GM21423 (cell line): ENCODE results near the gene SLC25A19.
"Not testable (repeated sequence)": the region's sequence is repeated elsewhere in the genome, so short reads cannot be mapped to it uniquely, and the experiment has no call there.

ENCODE experiments used
- ATAC-seq: cut with Tn5 transposase; IDR thresholded peaks from one replicate; pipeline ENCODE4 v1.9.1; 2021; ENCODE audit warnings: mild to moderate bottlenecking, moderate library complexity; ENCODE audit not compliant: unreplicated experiment

Gene SLC25A19

GRCh38 chr17:75270218-75270965 lies 18.8 kb downstream of the SLC25A19 start:
- peak; percentile 29 for ATAC-seq

DNA sequence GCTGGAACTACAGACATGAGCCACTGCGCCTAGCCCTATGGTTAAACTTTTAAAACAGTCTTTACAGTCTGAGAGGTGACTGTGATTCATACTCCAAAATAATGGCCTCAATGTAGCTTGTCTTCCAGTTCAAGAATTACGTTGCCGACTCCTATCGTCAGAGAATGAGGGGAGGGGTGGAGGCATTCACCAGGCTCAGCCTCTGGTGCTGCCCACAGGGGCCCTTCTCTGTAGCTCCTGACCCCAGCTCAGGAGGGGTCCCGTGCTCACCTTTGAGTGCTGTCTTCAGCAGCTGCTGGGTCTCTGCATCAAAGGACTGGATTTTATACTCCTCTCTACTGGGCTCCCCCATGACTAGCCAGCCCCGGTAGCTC lies 19.4 kb downstream of the SLC25A19 start:
- ATAC-seq: no peak

DNA sequence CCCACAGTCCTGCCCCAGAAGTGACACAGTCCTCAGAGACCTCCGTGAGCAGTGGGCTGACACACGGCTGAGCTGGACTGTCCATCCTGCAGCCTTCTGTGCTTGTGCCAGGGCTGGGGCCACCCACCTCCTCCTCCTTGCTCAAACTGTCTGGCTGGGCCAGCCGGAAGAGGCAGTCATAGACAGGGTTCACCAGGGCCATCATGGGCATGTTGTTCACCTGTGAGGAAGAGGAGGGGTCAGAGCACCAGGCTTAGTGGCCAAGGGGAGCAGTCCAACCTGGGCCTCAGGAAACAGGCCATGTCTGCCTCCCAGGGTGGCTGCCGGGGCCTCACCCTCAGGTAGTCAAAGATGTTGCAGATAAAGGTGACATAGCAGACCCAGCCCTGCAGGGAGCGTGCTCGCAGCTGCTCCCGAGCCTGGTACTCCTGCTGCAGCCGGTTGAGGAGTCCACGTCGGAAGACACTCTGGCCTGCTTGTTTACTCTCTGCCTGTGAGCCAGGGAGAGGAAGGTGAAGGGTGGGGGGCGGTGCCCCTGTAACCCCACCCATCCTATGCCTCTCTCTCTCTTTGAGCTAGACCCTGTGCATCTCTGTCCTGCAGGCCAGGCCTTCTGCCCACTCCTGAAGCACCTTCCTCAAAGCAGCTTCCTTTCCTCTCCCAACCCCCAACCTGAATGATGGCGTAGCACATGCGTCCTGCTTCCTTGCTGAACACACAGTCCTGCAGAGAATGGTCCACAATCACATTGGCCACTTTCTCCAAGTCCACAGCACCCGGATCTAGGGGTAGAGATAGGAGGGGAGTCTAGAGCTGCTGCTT lies 21.6 kb downstream of the SLC25A19 start:
- no peak for ATAC-seq

DNA sequence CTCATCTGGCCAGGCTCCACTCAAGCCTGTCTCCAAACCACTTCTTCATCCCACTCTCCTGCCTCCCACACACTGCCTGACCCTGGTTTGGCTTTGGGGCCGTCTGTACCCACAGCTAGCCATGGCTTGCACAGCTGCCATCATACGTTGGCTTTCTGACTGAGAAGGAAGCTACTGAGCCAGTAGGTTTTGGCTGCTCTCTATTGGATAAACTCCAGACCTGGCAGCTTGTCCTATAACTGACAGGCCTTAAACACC lies 22.2 kb downstream of the SLC25A19 start:
- ATAC-seq: no peak

DNA sequence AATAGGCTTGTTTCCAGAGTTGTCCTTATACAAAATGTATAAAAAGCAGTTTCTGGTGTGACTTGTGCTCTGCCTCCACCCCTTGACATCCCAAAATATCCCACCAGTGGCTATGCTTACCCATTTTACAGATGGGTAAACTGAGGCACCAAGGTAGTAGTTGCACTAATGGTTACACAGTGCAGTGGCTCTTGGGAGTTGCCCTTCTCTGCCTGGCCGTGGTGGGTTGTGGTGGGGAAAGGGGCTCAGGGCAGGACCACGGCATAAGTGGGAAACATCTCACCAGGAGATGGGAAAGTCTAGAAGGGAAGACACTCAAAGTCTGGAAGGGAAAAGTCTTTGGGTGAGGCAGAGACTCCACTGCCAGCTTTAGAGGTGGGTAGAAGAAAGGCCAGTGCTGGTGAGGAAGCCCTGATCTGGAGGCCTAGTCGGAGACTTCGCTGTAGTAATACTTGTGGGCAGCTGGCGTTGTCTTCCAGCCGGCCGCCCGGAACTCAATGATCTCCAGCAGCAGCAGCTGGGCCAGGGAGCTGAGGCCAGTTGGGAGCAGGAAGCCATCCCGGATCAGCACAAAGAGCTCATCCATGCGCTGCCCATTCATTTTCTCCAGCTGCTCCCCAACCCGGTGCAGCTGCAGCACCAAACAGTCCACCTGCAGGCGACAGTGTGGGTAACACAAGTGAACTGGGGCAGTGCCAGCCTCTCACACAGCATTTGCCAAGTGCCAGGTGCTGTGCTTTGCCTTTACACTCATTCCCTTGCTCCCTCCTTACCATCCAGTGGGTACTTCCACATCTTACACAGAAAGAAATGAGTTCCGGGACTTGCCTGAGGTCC lies 22.7 kb downstream of the SLC25A19 start:
- ATAC-seq: no peak

- no peak for ATAC-seq
Measured at GRCh38 chr17:75265614-75266315, 23.5 kb downstream of the SLC25A19 start.

DNA sequence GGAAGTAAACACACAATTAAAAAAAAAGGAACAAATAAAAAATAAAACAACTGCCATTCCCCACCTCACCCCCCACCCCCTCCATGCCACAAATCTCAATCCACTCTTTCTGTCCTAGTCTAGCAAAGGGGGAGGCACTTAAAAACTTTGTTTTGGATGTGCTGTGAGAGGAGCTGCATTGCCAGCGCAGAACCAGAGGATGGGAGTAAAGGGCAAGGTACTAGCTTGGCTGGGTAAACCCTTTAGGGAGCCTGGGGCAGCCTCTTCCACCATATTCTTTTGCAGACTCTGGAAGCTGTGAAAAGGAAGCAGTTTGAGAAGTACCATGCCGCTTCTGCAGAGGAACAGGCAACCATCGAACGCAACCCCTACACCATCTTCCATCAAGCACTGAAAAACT lies 26.2 kb downstream of the SLC25A19 start:
- no peak for ATAC-seq

GRCh38 chr17:75262112-75262606 lies 27.1 kb downstream of the SLC25A19 start:
- ATAC-seq: no peak

- ATAC-seq: peak; percentile 92
Measured at GRCh38 chr17:75261336-75262111, 27.7 kb downstream of the SLC25A19 start, which contains the start of the genes GGA3 and MRPS7. Gene GGA3 (minus strand): TSS chr17:75261606. CDS start chr17:75261587, 19 bp downstream. Gene MRPS7 (plus strand): TSS chr17:75261879. CDS start chr17:75261901, 22 bp downstream.

DNA sequence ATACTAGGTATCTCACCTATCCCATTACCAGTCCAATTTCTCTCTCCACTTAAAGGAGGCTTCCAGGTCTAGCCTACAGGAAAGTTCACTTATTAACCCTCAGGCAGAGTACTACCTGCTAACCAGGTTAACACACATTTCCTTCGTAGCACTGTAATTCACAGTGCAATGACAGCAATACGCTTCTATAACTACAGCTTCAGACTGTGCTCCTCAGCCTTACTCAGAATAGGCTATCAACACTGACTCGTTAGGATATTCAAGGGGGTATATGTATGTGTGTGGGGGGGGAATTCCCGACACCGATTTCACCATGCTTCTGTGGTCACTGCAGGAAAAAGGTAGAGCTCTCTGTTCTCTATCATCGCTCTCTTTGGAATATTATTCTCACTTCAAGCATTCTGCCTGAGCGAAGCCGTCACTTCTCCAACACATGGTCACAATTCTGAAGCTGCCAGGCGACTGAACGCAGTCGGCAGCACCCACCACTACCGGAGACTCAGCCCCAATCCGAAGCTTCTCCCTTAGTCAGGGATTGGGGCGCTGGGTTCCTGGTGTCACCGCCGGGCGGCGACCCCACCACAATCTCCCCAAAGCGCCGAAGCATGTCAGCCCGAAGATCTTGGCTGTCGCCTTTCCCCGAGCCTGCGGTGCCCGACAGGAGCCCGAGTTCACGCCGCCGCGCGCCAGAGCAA lies 28.4 kb downstream of the SLC25A19 start:
- no peak for ATAC-seq

- not testable (repeated sequence) for ATAC-seq
Measured at GRCh38 chr17:75257228-75257627, 32.0 kb downstream of the SLC25A19 start.

GRCh38 chr17:75255954-75256698 lies 33.1 kb downstream of the SLC25A19 start:
- not testable (repeated sequence) for ATAC-seq

- ATAC-seq: no peak
Measured at GRCh38 chr17:75252039-75252816, 37.0 kb downstream of the SLC25A19 start.

GRCh38 chr17:75250009-75250471 lies 39.2 kb downstream of the SLC25A19 start:
- ATAC-seq: peak; percentile 86

DNA sequence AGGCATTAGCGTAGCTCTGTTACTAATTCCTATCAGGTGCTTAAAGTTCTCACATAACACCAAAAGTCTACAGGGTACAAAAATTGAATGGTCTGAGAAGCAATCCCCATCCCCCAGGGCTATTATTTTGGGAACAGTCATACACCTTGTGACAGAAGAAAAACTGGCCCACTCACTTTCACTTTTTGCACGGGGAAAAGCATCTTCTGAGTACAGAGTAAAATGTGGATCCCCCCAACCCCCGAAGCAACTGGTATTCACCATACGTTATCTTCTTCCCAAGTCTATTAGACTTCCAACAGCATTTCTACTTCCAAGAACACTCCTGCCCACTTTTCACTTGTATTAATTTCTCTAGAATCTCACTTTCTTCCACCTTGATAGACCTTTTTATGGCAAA lies 39.7 kb downstream of the SLC25A19 start:
- no peak for ATAC-seq

DNA sequence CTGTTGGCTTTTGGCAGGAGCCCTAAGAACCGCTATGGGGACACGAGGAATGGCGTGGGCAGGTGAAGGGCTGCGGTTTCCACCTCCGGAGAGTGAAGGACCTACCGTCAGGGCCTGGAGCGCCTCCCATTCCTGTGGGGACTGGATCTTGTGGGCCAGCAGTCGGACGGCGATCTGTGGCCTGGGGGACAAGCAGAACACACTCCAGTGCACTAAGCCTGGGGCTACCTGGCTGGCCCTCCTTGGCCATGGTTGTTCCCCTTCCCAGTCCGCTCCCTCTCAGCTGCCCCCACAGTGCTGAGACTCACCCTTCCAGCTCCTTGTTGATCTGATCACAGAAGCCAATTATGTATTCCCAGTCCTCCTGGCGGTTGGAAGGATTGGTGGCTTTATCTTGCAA lies 42.8 kb downstream of the SLC25A19 start:
- no peak for ATAC-seq

- no peak for ATAC-seq
Measured at GRCh38 chr17:75245011-75245410, 44.2 kb downstream of the SLC25A19 start.
